ENCODE results near the gene SPNS1.

SPNS1 gene

DNA sequence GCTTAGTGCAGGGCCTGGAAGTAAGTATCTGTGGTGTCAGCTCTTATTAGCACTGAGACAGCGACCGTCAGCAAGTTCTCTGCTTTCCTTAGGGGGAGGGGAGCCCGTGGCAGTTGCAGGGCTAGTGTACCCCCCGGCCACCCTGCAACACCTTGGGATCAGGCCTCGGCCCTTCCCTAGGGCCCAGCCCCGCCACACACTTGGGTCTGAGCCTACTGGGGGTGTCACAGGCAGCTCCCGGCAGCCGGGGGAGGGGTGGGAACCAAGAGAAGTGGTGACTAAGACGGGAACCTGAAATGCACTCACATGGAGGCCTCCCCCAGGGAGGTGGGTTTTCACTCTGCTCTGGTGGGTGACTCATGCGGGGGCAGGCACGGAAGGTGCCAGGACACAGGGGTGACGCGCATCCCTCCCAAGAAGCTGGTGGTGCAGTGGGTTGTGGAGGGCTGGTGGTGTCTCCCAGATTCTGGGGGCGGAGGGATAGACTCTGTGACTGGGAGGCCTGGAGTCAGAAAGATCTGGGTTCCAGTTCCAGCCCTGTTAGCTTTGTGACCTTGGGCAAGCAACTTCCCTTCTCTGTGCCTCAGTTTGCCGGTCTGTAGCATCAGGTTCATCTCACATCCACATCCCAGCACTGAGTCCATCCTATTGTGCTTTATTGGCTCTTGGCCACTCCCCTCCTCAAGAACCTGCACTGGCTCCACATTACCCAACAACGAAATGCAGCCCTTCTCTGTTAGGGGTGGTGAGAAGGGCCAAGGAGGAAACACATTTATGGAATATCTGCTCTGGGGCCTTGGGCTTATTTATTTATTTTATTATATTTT lies 54.8 kb downstream of the SPNS1 start:
- DNase-seq: peak; percentile 43

DNA sequence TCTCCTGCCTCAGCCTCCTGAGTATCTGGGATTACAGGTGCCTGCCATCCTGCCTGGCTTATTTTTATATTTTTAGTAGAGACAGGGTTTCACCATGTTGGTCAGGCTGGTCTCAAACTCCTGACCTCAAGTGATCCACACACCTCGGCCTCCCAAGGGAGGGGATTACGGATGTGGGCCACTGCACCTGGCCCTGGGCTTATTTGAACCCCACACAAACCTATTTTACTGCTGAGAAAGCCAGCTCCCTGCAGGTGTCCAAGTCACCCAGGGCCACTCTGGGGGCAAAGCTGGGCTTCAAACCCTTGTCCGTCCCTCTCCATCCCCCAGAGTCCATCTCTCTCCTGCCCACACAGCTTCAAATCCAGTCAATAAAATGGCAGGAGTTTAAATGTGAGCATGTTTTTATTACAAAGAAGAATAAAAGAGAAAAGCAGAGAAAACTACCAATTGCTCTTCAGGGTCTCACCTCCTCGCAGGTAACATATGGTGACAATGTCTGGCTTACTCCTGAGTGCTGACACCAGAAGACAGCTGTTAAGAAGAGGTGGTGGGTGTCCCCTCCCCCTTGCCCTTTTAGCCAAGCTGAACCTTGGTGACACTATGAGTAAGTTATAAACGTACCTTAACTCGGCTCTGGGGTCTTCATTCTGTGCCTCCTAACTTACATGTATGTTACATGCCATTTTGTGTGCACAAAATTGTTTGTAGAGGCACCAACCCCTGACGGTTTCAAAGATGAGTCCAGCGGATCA lies 55.7 kb downstream of the SPNS1 start:
- DNase-seq: no peak

Measured in CD4-positive, alpha-beta T cell treated with Interleukin-12 subunit alpha and Interleukin-12 subunit beta, for 1 hour (primary cell).